Gastroesophageal sphincter (tissue), 3 donors: ENCODE data around the gene GMDS.

Experiments used
- CTCF ChIP-seq, 4 experiments: fragments of 200-600 bp in 2 of 4; fragments of 450-650 bp in 2 of 4; sonication (generic) in 1 of 4; IDR thresholded peaks; one replicate each; pipeline ENCODE4 v1.5.1; 2017 to 2019; ENCODE audit warnings: antibody characterized with exemption in 4 of 4, mild to moderate bottlenecking in 2 of 4, moderate library complexity in 2 of 4
- POLR2A ChIP-seq, 2 donors: fragments of 450-650 bp; IDR thresholded peaks; one replicate each; pipeline ENCODE4 v1.6.1; 2017; ENCODE audit warnings: antibody characterized with exemption in 2 of 2, mild to moderate bottlenecking in 2 of 2, moderate library complexity in 1 of 2

GRCh38 chr6:2274981-2275891 is 29.8 kb upstream of the GMDS start:
- TF ChIP-seq CTCF (IDR thresholded peaks at IDR 0.05) = no peak
- TF ChIP-seq POLR2A (IDR thresholded peaks at IDR 0.05) = no peak
